HepG2 (cell line): Measurements from ENCODE around the gene RSPH9. TPM values are rescaled to one million over a fixed set of nuclear protein-coding genes. Genes with fewer than 3 reads are reported as not detected.

Source experiments
- ATAC-seq: fragments of 200-7000 bp; cut with Tn5 transposase; 3 replicates; pipeline ENCODE4 v1.9.1; 2020; ENCODE audit warnings: mild to moderate bottlenecking, moderate library complexity
- BruUV-seq: library from RNA; stranded (reverse); fragments of 400-500 nt; replicated peaks from 2 replicates; lab custom pipeline; 2021; lab: Mats Ljungman, UMichigan
- CTCF ChIA-PET: fragments of 300-600 bp; formaldehyde crosslinking; extraction: SDS; loops from one replicate; lab custom pipeline; 2021; ENCODE audit warnings: low total read pairs, inconsistent platforms, low intra/inter-chr PET ratio; lab: Yijun Ruan, JAX
- POLR2A ChIA-PET: fragments of 350-600 bp; sonication (Branson Sonifier 250); formaldehyde crosslinking; loops from one replicate; lab custom pipeline; 2020; ENCODE audit warnings: antibody characterized with exemption, inconsistent platforms; lab: Yijun Ruan, JAX
- DNase-seq: peaks from one replicate; pipeline ENCODE4 v3.0.0-alpha.2; 2015; ENCODE audit warnings: low spot score
- FAIRE-seq: peaks from 3 replicates; lab custom pipeline; 2011; peaks lifted over from hg19 to GRCh38; lab: Jason Lieb, UNC
- H2AFZ ChIP-seq: one replicate; pipeline ENCODE4 v1.6.1; 2011; ENCODE audit warnings: low read length, inconsistent platforms
- H3K27ac ChIP-seq: fragments of 300-600 bp; 3 replicates; pipeline ENCODE4 v1.8.0; 2011; ENCODE audit warnings: mixed run types, mild to moderate bottlenecking, mixed read lengths, low read length, inconsistent platforms; ENCODE audit not compliant: insufficient read depth; ENCODE audit errors: extremely low read length
- H3K27me3 ChIP-seq, 2 experiments: fragments of 200-600 bp in 1 of 2; 2 replicates in 1 of 2; 3 replicates in 1 of 2; pipeline versions ENCODE4 v1.6.0 to v1.8.0; 2011; ENCODE audit warnings: low read length in 2 of 2, mild to moderate bottlenecking in 2 of 2, moderate library complexity in 2 of 2, inconsistent platforms in 1 of 2; ENCODE audit not compliant: insufficient read depth in 2 of 2, control insufficient read depth in 1 of 2
- H3K36me3 ChIP-seq, 2 experiments: fragments of 200-600 bp in 1 of 2; replicated peaks in 1 of 2; 2 replicates in 1 of 2; 3 replicates in 1 of 2; pipeline versions ENCODE4 v1.5.1 to v1.8.0; 2011; ENCODE audit warnings: low read length in 2 of 2, inconsistent platforms in 1 of 2; ENCODE audit not compliant: insufficient read depth in 2 of 2, control insufficient read depth in 1 of 2
- H3K4me1 ChIP-seq: 2 replicates; pipeline ENCODE4 v1.5.1; 2012; ENCODE audit warnings: low read length, inconsistent platforms; ENCODE audit not compliant: insufficient read depth
- H3K4me2 ChIP-seq: 2 replicates; pipeline ENCODE4 v1.6.0; 2011; ENCODE audit warnings: low read depth, low read length, inconsistent platforms
- H3K4me3 ChIP-seq, 3 experiments: fragments of 200-600 bp in 1 of 3; sonication (generic), shearing (Covaris generic) in 1 of 3; replicated peaks in 1 of 3; 2 replicates each; pipeline ENCODE4 v1.5.1; 2011 to 2016; ENCODE audit warnings: low read length in 3 of 3, inconsistent platforms in 2 of 3, low read depth in 2 of 3, mild to moderate bottlenecking in 2 of 3, control low read depth in 1 of 3, mixed read lengths in 1 of 3; ENCODE audit not compliant: insufficient read depth in 1 of 3
- H3K79me2 ChIP-seq: one replicate; pipeline ENCODE4 v1.6.1; 2011; ENCODE audit warnings: low read length, inconsistent platforms; ENCODE audit not compliant: insufficient read depth
- H3K9ac ChIP-seq: 2 replicates; pipeline ENCODE4 v1.6.0; 2011; ENCODE audit warnings: mild to moderate bottlenecking, low read depth, low read length, inconsistent platforms; ENCODE audit not compliant: insufficient read depth
- H3K9me3 ChIP-seq: 2 replicates; pipeline ENCODE4 v1.5.1; 2012; ENCODE audit warnings: mild to moderate bottlenecking, low read length
- H4K20me1 ChIP-seq: 2 replicates; pipeline ENCODE4 v1.6.0; 2011; ENCODE audit warnings: inconsistent platforms, mild to moderate bottlenecking, low read length, moderate library complexity; ENCODE audit not compliant: insufficient read depth
- CEBPB ChIP-seq: IDR thresholded peaks from 2 replicates; pipeline ENCODE4 v1.6.1; 2011; ENCODE audit warnings: low read depth, low read length, improper control_type of control experiment, borderline replicate concordance
- THAP7 ChIP-seq: sonication (generic); formaldehyde crosslinking; IDR thresholded peaks from 2 replicates; pipeline ENCODE4 v1.8.1; 2023; ENCODE audit warnings: mild to moderate bottlenecking, missing genetic modification reagents
- ZBTB40 ChIP-seq, 2 experiments: fragments of 450-650 bp in 1 of 2; sonication (generic) in 1 of 2; formaldehyde crosslinking in 1 of 2; IDR thresholded peaks; 2 replicates each; pipeline versions ENCODE4 v1.6.1 to v1.8.0; 2016 to 2022; ENCODE audit warnings: antibody characterized with exemption in 1 of 2, mild to moderate bottlenecking in 1 of 2, missing genetic modification reagents in 1 of 2
- ZFP37 ChIP-seq: sonication (generic); formaldehyde crosslinking; IDR thresholded peaks from 2 replicates; pipeline ENCODE4 v1.4.0; 2020; ENCODE audit warnings: missing genetic modification reagents, borderline replicate concordance
- whole genome bisulfite sequencing: methylation state at CpG from one replicate; pipeline ENCODE4 v1.1.6; 2017; ENCODE audit warnings: low lambda C conversion rate; 5-methylcytosine and 5-hydroxymethylcytosine counted together
- in situ Hi-C: cut with HindIII; loops from 2 replicates; pipeline ENCODE4 v1.10.0; 2017; ENCODE audit warnings: low pct_unique_long_range_greater_than_20kb; ENCODE audit not compliant: extremely low pct_ligation_motif_present
- intact Hi-C: fragments of 100-400 bp; cut with micrococcal nuclease; formaldehyde crosslinking; loops from one replicate; pipeline ENCODE4 v1.10.0; 2022; ENCODE audit not compliant: unreplicated experiment
- polyA plus RNA-seq, 8 experiments: library from polyadenylated mRNA; depleted of rRNA in 3 of 8; stranded (reverse) in 7 of 8; unstranded in 1 of 8; fragments of >200 nt; fragmentation: Illumina TruSeq in 4 of 8; extraction: Trizol in 4 of 8; gene quantifications; 2 replicates each; pipeline versions ENCODE4 v1.2.1 to v1.2.3, GENCODE V29; 2011 to 2016; ENCODE audit warnings: low read depth in 4 of 8, missing spikeins in 1 of 8, mixed read lengths in 1 of 8; ENCODE audit not compliant: insufficient read depth in 1 of 8
- total RNA-seq, 5 experiments: library from RNA; depleted of rRNA; stranded (reverse); fragments of >200 nt; fragmentation: Illumina TruSeq; extraction: Trizol; gene quantifications; 2 replicates each; pipeline ENCODE4 v1.2.3, GENCODE V29; 2016; ENCODE audit warnings: low read depth in 1 of 5

Gene RSPH9
- total and polyA plus RNA-seq, 2 of the 13 experiments (the other 11 are each of a cell fraction or from before 2014, with no cell fraction given): 0.04 TPM; not detected in 1

GRCh38 chr6:43600595-43600994, 44.2 kb upstream of the RSPH9 start:
- H3K27ac ChIP-seq: no peak overlapping the region
- no peaks in the 10 kb centered on the region for H3K4me1 ChIP-seq
- WGBS: over 99% methylated on average over 2 of the region's 2 CpGs
- no peak overlapping the region for H3K9ac ChIP-seq
- FAIRE-seq: no peak
- H3K27me3 ChIP-seq: no peaks in the 10 kb centered on the region
- in situ Hi-C loops: no loop called here
- no peaks in the 10 kb centered on the region for H3K79me2 ChIP-seq
- CTCF ChIA-PET: no interaction called here
- no peak for ATAC-seq
- H3K4me2 ChIP-seq: no peak overlapping the region
- DNase-seq: no peak
- no peaks in the 10 kb centered on the region for H3K9me3 ChIP-seq
- no peaks in the 10 kb centered on the region for H4K20me1 ChIP-seq
- no peak overlapping the region for H3K4me3 ChIP-seq
- H2AFZ ChIP-seq: no peak overlapping the region
- no TSS peak for BruUV-seq
- peaks cover 15 to 56% of the 10 kb centered on the region in 2 experiments for H3K36me3 ChIP-seq
- POLR2A ChIA-PET: no interaction called here
- no peak for TF ChIP-seq ZFP37 (CRISPR knock-in tag)
- TF ChIP-seq ZBTB40 (IDR thresholded peaks at IDR 0.05): no peak
- no peak for TF ChIP-seq ZBTB40 (CRISPR knock-in tag; IDR thresholded peaks at IDR 0.05)
- peak; percentile 84 for TF ChIP-seq CEBPB
- TF ChIP-seq THAP7 (CRISPR knock-in tag): no peak
- intact Hi-C loops: loop anchor here (10.0 kb wide), 1 partner anchor 64 kb away; no protein-coding TSS in a partner anchor
